Neuronal stem cell (in vitro differentiated cells): Measurements from ENCODE around the gene IFNL3.
"Not testable (repeated sequence)": the region's sequence is repeated elsewhere in the genome, so short reads cannot be mapped to it uniquely, and the experiment has no call there.

Source experiments
- DNase-seq: peaks from one replicate; pipeline ENCODE4 v3.0.0-alpha.2; 2013; ENCODE audit warnings: low spot score
- H2AFZ ChIP-seq: one replicate; pipeline ENCODE4 v1.6.1; 2013; ENCODE audit warnings: mild to moderate bottlenecking, low read length, inconsistent platforms
- H2AK5ac ChIP-seq: 2 replicates; pipeline ENCODE4 v1.6.1; 2013; ENCODE audit warnings: low read depth, mild to moderate bottlenecking, inconsistent platforms, low read length, moderate library complexity, mixed read lengths
- H2BK120ac ChIP-seq: 2 replicates; pipeline ENCODE4 v1.6.1; 2013; ENCODE audit warnings: low read depth, mild to moderate bottlenecking, inconsistent platforms, low read length, moderate library complexity, mixed read lengths
- H2BK12ac ChIP-seq: one replicate; pipeline ENCODE4 v1.6.1; 2013; ENCODE audit warnings: low read length, inconsistent platforms
- H2BK15ac ChIP-seq: 2 replicates; pipeline ENCODE4 v1.6.1; 2013; ENCODE audit warnings: mild to moderate bottlenecking, low read length, inconsistent platforms, mixed read lengths
- H2BK5ac ChIP-seq: one replicate; pipeline ENCODE4 v1.6.1; 2013; ENCODE audit warnings: inconsistent platforms, mild to moderate bottlenecking, low read length, moderate library complexity
- H3K14ac ChIP-seq: one replicate; pipeline ENCODE4 v1.6.1; 2013; ENCODE audit warnings: low read length, inconsistent platforms
- H3K18ac ChIP-seq: 2 replicates; pipeline ENCODE4 v1.6.1; 2013; ENCODE audit warnings: low read length, inconsistent platforms
- H3K23ac ChIP-seq: 2 replicates; pipeline ENCODE4 v1.6.1; 2013; ENCODE audit warnings: low read depth, mild to moderate bottlenecking, mixed read lengths, low read length, inconsistent platforms; ENCODE audit not compliant: poor library complexity
- H3K27ac ChIP-seq: replicated peaks from 3 replicates; pipeline ENCODE4 v1.5.1; 2013; ENCODE audit warnings: low read length, inconsistent platforms
- H3K27me3 ChIP-seq, 3 experiments: 2 replicates each; pipeline ENCODE4 v1.6.1; 2013; ENCODE audit warnings: low read length in 3 of 3, mild to moderate bottlenecking in 2 of 3, inconsistent platforms in 1 of 3, low read depth in 1 of 3, mixed read lengths in 1 of 3, moderate library complexity in 1 of 3; ENCODE audit not compliant: control insufficient read depth in 3 of 3, insufficient read depth in 3 of 3
- H3K36me3 ChIP-seq, 2 donors: replicated peaks in 1 of 2; 2 replicates each; pipeline ENCODE4 v1.6.1; 2013; ENCODE audit warnings: low read length in 2 of 2; ENCODE audit not compliant: control insufficient read depth in 2 of 2, insufficient read depth in 2 of 2
- H3K4ac ChIP-seq: 2 replicates; pipeline ENCODE4 v1.6.1; 2013; ENCODE audit warnings: inconsistent platforms, mild to moderate bottlenecking, low read length, moderate library complexity
- H3K4me1 ChIP-seq, 2 donors: 1 replicate in 1 of 2; 2 replicates in 1 of 2; pipeline ENCODE4 v1.6.1; 2013; ENCODE audit warnings: low read length in 2 of 2, low read depth in 1 of 2; ENCODE audit not compliant: control insufficient read depth in 2 of 2, insufficient read depth in 1 of 2
- H3K4me2 ChIP-seq: one replicate; pipeline ENCODE4 v1.6.1; 2013; ENCODE audit warnings: mild to moderate bottlenecking, low read length, inconsistent platforms; ENCODE audit not compliant: insufficient read depth, poor library complexity, severe bottlenecking
- H3K4me3 ChIP-seq, 2 donors: 2 replicates each; pipeline ENCODE4 v1.5.1; 2013; ENCODE audit warnings: low read length in 2 of 2, mild to moderate bottlenecking in 2 of 2, inconsistent platforms in 1 of 2, moderate library complexity in 1 of 2
- H3K79me1 ChIP-seq: one replicate; pipeline ENCODE4 v1.6.1; 2013; ENCODE audit warnings: low read depth, mild to moderate bottlenecking, inconsistent platforms, low read length, moderate library complexity
- H3K9ac ChIP-seq: one replicate; pipeline ENCODE4 v1.6.1; 2013; ENCODE audit warnings: mild to moderate bottlenecking, low read depth, low read length, inconsistent platforms; ENCODE audit not compliant: poor library complexity
- H3K9me3 ChIP-seq, 2 donors: replicated peaks in 1 of 2; 2 replicates each; pipeline versions ENCODE3 to v1.6.1; 2013; ENCODE audit warnings: low read length in 2 of 2, mild to moderate bottlenecking in 2 of 2, inconsistent platforms in 1 of 2, low read depth in 1 of 2, mixed read lengths in 1 of 2, moderate library complexity in 1 of 2; ENCODE audit not compliant: control insufficient read depth in 2 of 2, insufficient read depth in 1 of 2
- H4K8ac ChIP-seq: one replicate; pipeline ENCODE4 v1.6.1; 2013; ENCODE audit warnings: low read depth, mild to moderate bottlenecking, inconsistent platforms, low read length, moderate library complexity
- H4K91ac ChIP-seq: one replicate; pipeline ENCODE4 v1.6.1; 2013; ENCODE audit warnings: low read length, low read depth, mild to moderate bottlenecking, inconsistent platforms; ENCODE audit not compliant: poor library complexity
- WGBS, 2 donors: extraction: QIAGEN DNeasy Blood & Tissue Kit; methylation state at CpG; one replicate each; pipeline ENCODE4 v1.1.7; 2013; ENCODE audit warnings: missing lambda C conversion rate in 2 of 2, mixed read lengths in 1 of 2; ENCODE audit not compliant: insufficient read length in 2 of 2, insufficient replicate concordance in 1 of 2; ENCODE audit errors: extremely low coverage in 2 of 2; 5-methylcytosine and 5-hydroxymethylcytosine counted together

IFNL3 gene

DNA sequence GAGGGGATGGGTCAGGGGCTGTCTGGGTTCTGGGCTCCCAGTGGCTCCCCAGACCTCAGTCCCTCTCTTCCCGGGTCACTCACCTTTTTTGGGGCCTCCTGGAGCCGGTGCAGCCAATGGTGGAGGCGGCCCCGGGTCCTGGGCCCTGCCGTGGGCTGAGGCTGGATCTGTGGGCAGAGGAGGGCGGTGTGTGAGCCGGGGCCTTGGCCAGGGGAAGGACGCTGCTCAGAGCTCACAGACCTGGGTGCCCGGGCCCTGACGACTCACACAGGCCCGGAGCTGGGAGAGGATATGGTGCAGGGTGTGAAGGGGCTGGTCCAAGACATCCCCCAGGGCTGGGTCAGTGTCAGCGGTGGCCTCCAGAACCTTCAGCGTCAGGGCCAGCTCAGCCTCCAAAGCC is 1.1 kb downstream of the IFNL3 start:
- not testable (repeated sequence) for H3K18ac ChIP-seq, H3K14ac ChIP-seq, DNase-seq, H2BK15ac ChIP-seq, H4K8ac ChIP-seq, H3K27ac ChIP-seq, H3K79me1 ChIP-seq, H2AFZ ChIP-seq, H4K91ac ChIP-seq, H3K4me2 ChIP-seq, H3K4ac ChIP-seq, H3K9ac ChIP-seq, H2BK5ac ChIP-seq, H3K4me3 ChIP-seq, H2BK12ac ChIP-seq, H3K9me3 ChIP-seq, H3K4me1 ChIP-seq, H2BK120ac ChIP-seq, H3K23ac ChIP-seq, H3K36me3 ChIP-seq, H2AK5ac ChIP-seq
- H3K27me3 ChIP-seq, result peaks cover 18 to 28% (median 20%) of the 10 kb centered on the region in 3 experiments
- no CpG with 5 or more reads among the region's 13 CpGs for WGBS, 2 donors

- Histone ChIP-seq H3K14ac (no peak overlapping the region), H3K4me3 (no peak overlapping the region), H3K9me3 (no peaks in the 10 kb centered on the region), H3K27me3 (peaks cover 0 to 16% (median 0%) of the 10 kb centered on the region in 3 experiments), H2AFZ (no peak overlapping the region), H2BK5ac (no peak overlapping the region), H4K91ac (no peak overlapping the region), H3K4me1 (no peaks in the 10 kb centered on the region), H3K4me2 (no peak overlapping the region), H2AK5ac (no peak overlapping the region), H3K27ac (no peak overlapping the region), H3K18ac (no peak overlapping the region), H3K9ac (no peak overlapping the region), H3K79me1 (peaks cover 1% of the 10 kb centered on the region), H3K36me3 (no peaks in the 10 kb centered on the region), H2BK15ac (no peak overlapping the region), H3K23ac (no peak overlapping the region), H2BK12ac (no peak overlapping the region), H2BK120ac (no peak overlapping the region), H3K4ac (no peak overlapping the region), H4K8ac (no peak overlapping the region)
- DNase-seq, result no peak
- WGBS, 2 donors, result no CpG with 5 or more reads among the region's 7 CpGs
Measured at GRCh38 chr19:39240421-39240820, 4.4 kb downstream of the IFNL3 start.

- H3K4me1 ChIP-seq, result no peaks in the 10 kb centered on the region
- no peak overlapping the region for H3K9ac ChIP-seq
- DNase-seq, result no peak
Measured at GRCh38 chr19:39238944-39239343, 5.9 kb downstream of the IFNL3 start.

GRCh38 chr19:39238209-39238608 is 6.6 kb downstream of the IFNL3 start:
- no peak for DNase-seq
- H3K36me3 ChIP-seq, result no peaks in the 10 kb centered on the region
- no peak overlapping the region for H3K4me2 ChIP-seq
- H2BK5ac ChIP-seq, result no peak overlapping the region
- H4K91ac ChIP-seq, result no peak overlapping the region
- peaks cover 0 to 17% (median 0%) of the 10 kb centered on the region in 3 experiments for H3K27me3 ChIP-seq
- H3K9me3 ChIP-seq, result no peaks in the 10 kb centered on the region
- H2BK15ac ChIP-seq, result no peak overlapping the region
- no peak overlapping the region for H3K23ac ChIP-seq
- no CpG with 5 or more reads among the region's 6 CpGs for WGBS, 2 donors
- H3K18ac ChIP-seq, result no peak overlapping the region
- H2BK12ac ChIP-seq, result no peak overlapping the region
- H3K4me1 ChIP-seq, result no peaks in the 10 kb centered on the region
- peaks cover 1% of the 10 kb centered on the region for H3K79me1 ChIP-seq
- H3K27ac ChIP-seq, result no peak overlapping the region
- no peak overlapping the region for H4K8ac ChIP-seq
- H2AFZ ChIP-seq, result no peak overlapping the region
- H3K4me3 ChIP-seq, result no peak overlapping the region
- no peak overlapping the region for H3K9ac ChIP-seq
- no peak overlapping the region for H2BK120ac ChIP-seq
- H3K4ac ChIP-seq, result no peak overlapping the region
- H2AK5ac ChIP-seq, result no peak overlapping the region
- no peak overlapping the region for H3K14ac ChIP-seq

More at GRCh38 chr19:39238944-39239343, 5.9 kb downstream of the IFNL3 start:
- Histone ChIP-seq H3K4ac (no peak overlapping the region), H3K18ac (no peak overlapping the region), H3K4me3 (no peak overlapping the region), H3K14ac (no peak overlapping the region), H2BK5ac (no peak overlapping the region), H3K23ac (no peak overlapping the region), H3K9me3 (no peaks in the 10 kb centered on the region), H2BK120ac (no peak overlapping the region), H3K27ac (no peak overlapping the region), H3K36me3 (no peaks in the 10 kb centered on the region), H3K79me1 (peaks cover 1% of the 10 kb centered on the region), H2AK5ac (no peak overlapping the region), H2BK12ac (no peak overlapping the region), H3K27me3 (peaks cover 0 to 19% (median 0%) of the 10 kb centered on the region in 3 experiments), H2BK15ac (no peak overlapping the region), H3K4me2 (no peak overlapping the region), H4K91ac (no peak overlapping the region), H2AFZ (no peak overlapping the region), H4K8ac (no peak overlapping the region)
- WGBS, 2 donors, result no CpG with 5 or more reads among the region's 6 CpGs
